Thymus (tissue), 11 donors: Measurements from ENCODE around the gene BSG. TPM values are rescaled to one million over a fixed set of nuclear protein-coding genes. Genes with fewer than 3 reads are reported as not detected.

Source experiments
- DNase-seq, 9 donors: peaks; one replicate each; pipeline ENCODE4 v3.0.0-alpha.2; 2013; ENCODE audit warnings: low spot score in 9 of 9, low read depth in 6 of 9, missing footprints in 1 of 9
- H3K27ac ChIP-seq, 2 donors: one replicate each; pipeline ENCODE4 v1.5.1; 2013; ENCODE audit warnings: control low read depth in 1 of 2, low read depth in 1 of 2, low read length in 1 of 2, mild to moderate bottlenecking in 1 of 2, moderate library complexity in 1 of 2
- H3K27me3 ChIP-seq, 2 donors: one replicate each; pipeline ENCODE4 v1.5.1; 2013; ENCODE audit warnings: low read length in 1 of 2; ENCODE audit not compliant: control insufficient read depth in 2 of 2, insufficient read depth in 1 of 2
- H3K36me3 ChIP-seq, 2 donors: one replicate each; pipeline ENCODE4 v1.5.1; 2013; ENCODE audit warnings: low read length in 1 of 2, mild to moderate bottlenecking in 1 of 2, moderate library complexity in 1 of 2; ENCODE audit not compliant: control insufficient read depth in 2 of 2, insufficient read depth in 2 of 2
- H3K4me1 ChIP-seq, 2 donors: one replicate each; pipeline ENCODE4 v1.5.1; 2013; ENCODE audit warnings: low read length in 2 of 2; ENCODE audit not compliant: control insufficient read depth in 2 of 2, insufficient read depth in 2 of 2
- H3K4me3 ChIP-seq, 2 donors: one replicate each; pipeline ENCODE4 v1.5.1; 2013; ENCODE audit warnings: low read length in 2 of 2, control low read depth in 1 of 2, mild to moderate bottlenecking in 1 of 2
- H3K9me3 ChIP-seq, 2 donors: one replicate each; pipeline ENCODE4 v1.5.1; 2013; ENCODE audit warnings: low read length in 1 of 2, mild to moderate bottlenecking in 1 of 2; ENCODE audit not compliant: control insufficient read depth in 2 of 2, insufficient read depth in 1 of 2
- WGBS: extraction: QIAGEN DNeasy Blood & Tissue Kit; methylation state at CpG from one replicate; pipeline ENCODE4 v1.1.7; 2013; 5-methylcytosine and 5-hydroxymethylcytosine counted together
- polyA plus RNA-seq: library from polyadenylated mRNA; stranded (reverse); fragments of 200-250 nt; gene quantifications from one replicate; pipeline ENCODE4 v1.2.3, GENCODE V29; 2013
- total RNA-seq: library from RNA; stranded (reverse); fragments of 120-200 nt; gene quantifications from one replicate; pipeline ENCODE4 v1.2.4, GENCODE V29; 2013
- donor health status: healthy.

BSG gene
- total and polyA plus RNA-seq, 2 donors = 141 to 155 TPM

DNA sequence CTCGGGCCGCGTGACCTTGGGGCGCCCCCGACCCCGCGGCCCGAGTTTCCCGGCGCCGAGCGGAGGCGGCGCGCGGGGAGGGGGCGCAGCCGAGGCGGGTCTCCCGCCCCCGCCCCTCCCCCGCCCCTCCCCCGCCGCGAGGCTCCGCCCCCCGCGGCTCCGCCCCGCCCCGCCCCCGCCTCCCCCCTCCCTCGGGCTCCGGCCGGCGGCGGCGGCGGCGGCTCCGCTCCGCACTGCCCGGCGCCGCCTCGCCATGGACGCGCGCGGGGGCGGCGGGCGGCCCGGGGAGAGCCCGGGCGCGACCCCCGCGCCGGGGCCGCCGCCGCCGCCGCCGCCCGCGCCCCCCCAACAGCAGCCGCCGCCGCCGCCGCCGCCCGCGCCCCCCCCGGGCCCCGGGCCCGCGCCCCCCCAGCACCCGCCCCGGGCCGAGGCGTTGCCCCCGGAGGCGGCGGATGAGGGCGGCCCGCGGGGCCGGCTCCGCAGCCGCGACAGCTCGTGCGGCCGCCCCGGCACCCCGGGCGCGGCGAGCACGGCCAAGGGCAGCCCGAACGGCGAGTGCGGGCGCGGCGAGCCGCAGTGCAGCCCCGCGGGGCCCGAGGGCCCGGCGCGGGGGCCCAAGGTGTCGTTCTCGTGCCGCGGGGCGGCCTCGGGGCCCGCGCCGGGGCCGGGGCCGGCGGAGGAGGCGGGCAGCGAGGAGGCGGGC lies 17.4 kb downstream of the BSG start, which contains the start of gene HCN2:
HCN2 (plus strand) TSS at position 189 of the 703 bp plus-strand sequence; CDS start at position 254, 65 bp downstream.
- H3K36me3 ChIP-seq = no peaks in the 10 kb centered on the region
- under 1% methylated on average over 95 of the region's 132 CpGs for WGBS
- no peak for DNase-seq
- peaks cover 0 to 4% of the 10 kb centered on the region in 2 donors for H3K9me3 ChIP-seq
- H3K27ac ChIP-seq = no peak within 1 kb of the TSS
- H3K4me3 ChIP-seq = peak within 1 kb of the TSS in 1 of 2 donors; percentile 45
- H3K27me3 ChIP-seq = peaks cover 58 to 89% of the 10 kb centered on the region in 2 donors
- H3K4me1 ChIP-seq = peaks cover 0 to 4% of the 10 kb centered on the region in 2 donors

DNA sequence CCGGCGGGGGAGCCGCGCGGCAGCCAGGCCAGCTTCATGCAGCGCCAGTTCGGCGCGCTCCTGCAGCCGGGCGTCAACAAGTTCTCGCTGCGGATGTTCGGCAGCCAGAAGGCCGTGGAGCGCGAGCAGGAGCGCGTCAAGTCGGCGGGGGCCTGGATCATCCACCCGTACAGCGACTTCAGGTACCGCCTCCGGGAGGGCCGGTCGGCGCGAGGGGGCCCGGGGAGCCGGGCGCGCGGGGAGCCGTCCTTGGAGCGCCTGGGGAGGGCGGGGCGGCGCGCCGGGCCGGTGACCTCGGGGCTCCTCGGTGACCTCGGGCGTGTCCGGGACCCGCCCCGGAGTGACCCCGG lies 18.0 kb downstream of the BSG start:
- Histone ChIP-seq H3K36me3 (no peaks in the 10 kb centered on the region), H3K4me3 (peak overlapping the region in 1 of 2 donors; percentile 45), H3K27me3 (peaks cover 58 to 93% of the 10 kb centered on the region in 2 donors), H3K27ac (no peak overlapping the region), H3K4me1 (peaks cover 0 to 4% of the 10 kb centered on the region in 2 donors), H3K9me3 (peaks cover 0 to 4% of the 10 kb centered on the region in 2 donors)
- DNase-seq = no peak
- 3% methylated on average over 50 of the region's 50 CpGs for WGBS

DNA sequence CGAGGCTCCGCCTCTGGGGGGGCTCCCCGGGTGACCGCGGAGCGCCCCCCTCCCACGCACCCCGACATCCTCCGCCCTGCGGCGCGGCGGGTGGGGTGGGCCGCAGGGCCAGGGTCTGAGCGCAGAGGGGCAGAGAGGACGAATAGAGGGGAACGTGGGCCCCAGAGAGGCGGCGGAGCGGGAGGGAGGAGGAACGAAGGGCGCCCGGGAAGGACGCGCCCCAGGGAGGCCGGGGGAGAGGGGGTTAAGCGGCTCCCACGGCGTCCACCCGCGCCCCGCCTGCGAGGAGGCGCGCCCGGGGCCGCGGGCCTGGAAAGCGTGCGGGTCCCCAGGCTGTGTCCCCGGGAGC lies 18.3 kb downstream of the BSG start:
- Histone ChIP-seq H3K4me3 (no peak overlapping the region), H3K9me3 (peaks cover 0 to 4% of the 10 kb centered on the region in 2 donors), H3K27me3 (peaks cover 60 to 93% of the 10 kb centered on the region in 2 donors), H3K4me1 (peaks cover 0 to 4% of the 10 kb centered on the region in 2 donors), H3K27ac (no peak overlapping the region), H3K36me3 (no peaks in the 10 kb centered on the region)
- DNase-seq = no peak
- WGBS = 16% methylated on average over 41 of the region's 41 CpGs

DNA sequence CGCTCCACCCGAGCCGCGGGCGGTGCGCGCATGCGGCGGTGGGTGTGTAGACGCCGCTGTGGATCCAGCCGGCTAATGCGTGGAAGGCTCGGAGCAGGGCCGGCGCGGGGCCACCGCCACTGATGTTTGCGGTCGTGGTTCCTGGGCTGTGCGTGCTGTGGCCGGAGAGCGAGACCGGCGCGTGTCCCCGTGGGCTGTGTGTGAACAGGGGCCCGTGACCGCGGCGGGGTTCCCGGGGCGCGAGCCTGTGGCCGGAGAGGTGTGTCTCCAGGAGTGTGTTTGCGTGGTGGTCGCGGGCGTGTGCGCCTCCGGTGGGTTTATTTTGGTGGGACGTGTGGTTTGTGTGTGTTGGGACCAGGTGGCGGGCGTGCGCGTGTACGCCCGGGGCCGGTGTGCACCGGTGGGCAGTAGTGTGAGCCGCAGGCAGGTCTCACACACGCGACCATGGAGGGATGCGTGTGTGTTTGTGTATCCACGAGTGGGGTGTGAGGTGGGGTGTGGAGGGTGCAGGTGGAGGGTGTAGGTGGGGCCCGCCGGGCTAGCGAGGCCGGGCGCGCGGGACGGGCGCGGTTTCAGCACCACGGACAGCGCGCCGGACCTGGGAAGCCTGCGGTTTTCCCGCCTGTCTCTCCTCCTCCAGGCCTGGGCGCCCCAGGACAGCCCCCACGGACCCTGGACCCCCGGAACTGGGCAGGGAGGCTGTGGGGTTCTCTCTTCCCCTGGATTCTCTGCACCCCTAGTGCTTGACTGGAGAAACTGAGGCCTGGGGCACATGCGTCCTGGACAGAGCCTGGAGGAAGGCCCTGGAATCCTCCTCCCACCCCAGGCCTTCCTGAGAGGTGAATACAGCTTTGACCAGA lies 18.9 kb downstream of the BSG start:
- Histone ChIP-seq H3K4me3 (no peak overlapping the region), H3K9me3 (peaks cover 0 to 4% of the 10 kb centered on the region in 2 donors), H3K27me3 (peaks cover 61 to 92% of the 10 kb centered on the region in 2 donors), H3K4me1 (peaks cover 0 to 4% of the 10 kb centered on the region in 2 donors), H3K27ac (no peak overlapping the region), H3K36me3 (no peaks in the 10 kb centered on the region)
- WGBS = 41% methylated on average over 75 of the region's 75 CpGs
- DNase-seq = no peak

DNA sequence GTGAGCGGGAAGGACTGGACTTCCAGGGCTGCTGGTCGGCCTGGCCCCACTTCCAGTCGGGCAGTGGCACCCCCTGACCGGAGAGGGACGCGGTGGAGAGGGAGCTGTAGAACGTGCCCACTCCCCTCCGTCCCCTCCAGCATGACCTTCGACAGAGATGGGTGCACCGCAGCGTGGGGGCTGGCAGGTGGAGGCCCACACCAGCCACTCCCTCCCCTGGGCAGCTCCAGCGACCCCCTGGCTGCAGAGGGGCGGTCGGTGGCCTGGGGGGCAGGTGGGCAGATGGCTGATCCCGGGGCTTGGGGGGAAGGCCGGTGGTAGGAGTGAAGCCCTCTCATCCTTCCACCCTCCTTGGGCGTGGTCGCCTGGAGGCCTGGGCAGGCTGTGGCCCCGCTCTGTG lies 19.7 kb downstream of the BSG start:
- no peak overlapping the region for H3K4me3 ChIP-seq
- DNase-seq = no peak
- no peaks in the 10 kb centered on the region for H3K36me3 ChIP-seq
- peaks cover 54 to 92% of the 10 kb centered on the region in 2 donors for H3K27me3 ChIP-seq
- 84% methylated on average over 19 of the region's 19 CpGs for WGBS
- H3K9me3 ChIP-seq = peaks cover 0 to 4% of the 10 kb centered on the region in 2 donors
- no peak overlapping the region for H3K27ac ChIP-seq
- H3K4me1 ChIP-seq = peaks cover 0 to 4% of the 10 kb centered on the region in 2 donors

DNA sequence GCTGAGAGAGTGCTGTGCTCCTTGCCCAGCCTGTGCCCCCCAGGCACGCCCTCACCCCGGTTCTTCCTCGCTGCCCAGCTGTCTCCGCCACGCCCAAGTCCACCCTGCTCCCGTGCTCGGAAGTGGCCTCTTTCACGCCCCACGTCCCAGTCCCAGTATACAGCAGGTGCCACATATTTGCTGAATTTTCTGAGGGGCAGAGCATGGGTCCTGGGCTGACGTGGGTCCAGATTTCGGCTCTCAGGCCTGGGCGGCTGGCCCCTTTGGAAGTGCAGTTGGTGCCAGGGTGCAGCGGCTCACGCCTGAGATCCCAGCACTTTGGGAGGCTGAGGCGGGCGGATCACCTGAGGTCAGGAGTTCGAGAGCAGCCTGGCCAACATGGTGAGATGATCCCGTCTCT lies 20.7 kb downstream of the BSG start:
- H3K27me3 ChIP-seq = peaks cover 47 to 84% of the 10 kb centered on the region in 2 donors
- no peak for DNase-seq
- WGBS = 87% methylated on average over 18 of the region's 18 CpGs
- no peak overlapping the region for H3K27ac ChIP-seq
- no peak overlapping the region for H3K4me3 ChIP-seq
- peaks cover 0 to 4% of the 10 kb centered on the region in 2 donors for H3K9me3 ChIP-seq
- peaks cover 0 to 4% of the 10 kb centered on the region in 2 donors for H3K4me1 ChIP-seq
- no peaks in the 10 kb centered on the region for H3K36me3 ChIP-seq

DNA sequence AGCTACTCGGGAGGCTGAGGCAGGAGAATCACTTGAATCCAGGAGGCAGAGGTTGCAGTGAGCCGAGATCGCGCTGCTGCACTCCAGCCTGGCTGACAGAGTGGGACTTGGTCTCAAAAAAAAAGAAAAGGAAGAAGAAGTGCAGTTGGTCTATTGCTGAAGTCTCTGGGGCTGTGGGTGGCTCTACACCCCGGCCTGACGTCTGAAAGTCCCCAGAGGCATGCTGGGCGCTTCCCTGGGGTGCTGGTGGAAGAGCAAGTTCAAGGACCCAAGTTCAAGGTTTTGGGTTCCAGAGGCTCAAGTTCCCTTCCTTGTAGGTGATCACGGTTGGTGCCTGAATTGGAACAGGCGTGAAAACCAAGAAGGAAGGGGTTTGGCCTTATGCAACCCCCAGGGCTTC lies 21.1 kb downstream of the BSG start:
- no peak for DNase-seq
- no peak overlapping the region for H3K27ac ChIP-seq
- peaks cover 42 to 80% of the 10 kb centered on the region in 2 donors for H3K27me3 ChIP-seq
- 71% methylated on average over 9 of the region's 9 CpGs for WGBS
- peaks cover 0 to 4% of the 10 kb centered on the region in 2 donors for H3K9me3 ChIP-seq
- no peak overlapping the region for H3K4me3 ChIP-seq
- H3K4me1 ChIP-seq = peaks cover 0 to 4% of the 10 kb centered on the region in 2 donors
- no peaks in the 10 kb centered on the region for H3K36me3 ChIP-seq

DNA sequence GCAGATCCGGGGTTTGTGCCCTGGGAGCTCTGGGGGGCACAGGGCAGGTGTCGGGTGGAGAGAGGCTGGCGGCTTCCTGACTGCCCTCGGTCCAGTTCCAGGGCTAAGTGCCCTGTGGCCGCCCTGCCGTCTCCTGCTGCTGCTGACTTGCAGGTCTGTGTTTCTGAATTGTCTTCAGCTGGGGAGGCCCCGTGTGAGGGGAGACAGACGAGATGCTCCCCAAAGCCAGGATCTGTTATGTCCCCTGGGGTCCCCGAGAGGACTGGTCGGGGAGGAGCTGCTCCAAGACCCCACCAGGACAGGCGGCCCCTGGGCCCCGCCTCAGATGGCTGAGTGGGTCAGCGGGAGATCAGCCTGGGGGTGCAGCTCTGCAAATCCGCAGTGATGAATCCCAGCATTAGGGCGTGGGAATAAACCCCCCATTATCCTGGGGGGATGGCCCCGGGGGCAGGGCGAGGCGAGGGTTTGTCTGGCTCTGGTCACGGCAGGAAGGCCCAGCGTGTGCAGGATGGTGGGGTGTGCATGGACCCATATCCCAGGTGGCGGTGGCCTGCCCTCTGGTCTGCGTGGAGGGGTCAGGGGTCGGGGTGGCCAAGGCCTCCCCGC lies 22.0 kb downstream of the BSG start:
- peaks cover 33 to 71% of the 10 kb centered on the region in 2 donors for H3K27me3 ChIP-seq
- no peak overlapping the region for H3K4me3 ChIP-seq
- H3K36me3 ChIP-seq = no peaks in the 10 kb centered on the region
- no peak for DNase-seq
- 79% methylated on average over 24 of the region's 24 CpGs for WGBS
- H3K27ac ChIP-seq = no peak overlapping the region
- H3K4me1 ChIP-seq = no peaks in the 10 kb centered on the region
- H3K9me3 ChIP-seq = no peaks in the 10 kb centered on the region
